K562 (cell line): ENCODE measurements around the gene FAHD2A. TPM values are rescaled to one million over a fixed set of nuclear protein-coding genes. Genes with fewer than 3 reads are reported as not detected.

Experiments
- ATAC-seq: fragments of 200-7000 bp; cut with Tn5 transposase; 3 replicates; pipeline ENCODE4 v1.9.1; 2020; ENCODE audit warnings: moderate library complexity
- Bru-seq: library from RNA; stranded (reverse); fragments of 400-500 nt; gene quantifications from one replicate; lab custom pipeline; 2021; lab: Mats Ljungman, UMichigan
- BruChase-seq, 2 experiments: library from RNA; stranded (reverse); fragments of 400-500 nt; gene quantifications; one replicate each; lab custom pipeline; 2021; lab: Mats Ljungman, UMichigan
- BruUV-seq: library from RNA; stranded (reverse); fragments of 400-500 nt; replicated peaks from 2 replicates; lab custom pipeline; 2021; lab: Mats Ljungman, UMichigan
- CTCF ChIA-PET: fragments of 300-600 bp; formaldehyde crosslinking; extraction: SDS; loops from one replicate; lab custom pipeline; 2021; ENCODE audit warnings: low intra/inter-chr PET ratio; lab: Yijun Ruan, JAX
- POLR2A ChIA-PET: fragments of 300-600, 350-650 bp; sonication (Branson Sonifier 250); formaldehyde crosslinking; extraction: SDS; loops from one replicate; lab custom pipeline; 2021; ENCODE audit warnings: antibody characterized with exemption, inconsistent platforms; lab: Yijun Ruan, JAX
- DNase-seq, 4 experiments: peaks; one replicate each; pipeline versions ENCODE4 v3.0.0 to v3.0.0-alpha.2; 2011 to 2018; ENCODE audit warnings: low spot score in 3 of 4, mixed read lengths in 3 of 4; ENCODE audit errors: extremely low read depth in 1 of 4
- FAIRE-seq: peaks from 2 replicates; lab custom pipeline; 2011; peaks lifted over from hg19 to GRCh38; lab: Jason Lieb, UNC
- H2AFZ ChIP-seq: 2 replicates; pipeline ENCODE4 v1.6.0; 2011; ENCODE audit warnings: low read depth, low read length, control low read depth, inconsistent platforms
- H3K27ac ChIP-seq: fragments of 200-600 bp; 3 replicates; pipeline ENCODE4 v1.8.0; 2011; ENCODE audit warnings: low read depth, mild to moderate bottlenecking, control low read depth, inconsistent platforms, low read length, moderate library complexity, mixed read lengths; ENCODE audit errors: extremely low read depth
- H3K27me3 ChIP-seq, 2 experiments: fragments of 300-600 bp in 1 of 2; 2 replicates in 1 of 2; 3 replicates in 1 of 2; pipeline versions ENCODE4 v1.6.0 to v1.8.0; 2011; ENCODE audit warnings: inconsistent platforms in 2 of 2, low read length in 2 of 2, mild to moderate bottlenecking in 1 of 2, mixed read lengths in 1 of 2, moderate library complexity in 1 of 2; ENCODE audit not compliant: control insufficient read depth in 2 of 2, insufficient read depth in 2 of 2
- H3K36me3 ChIP-seq: fragments of 300-600 bp; 3 replicates; pipeline ENCODE4 v1.8.0; 2011; ENCODE audit warnings: mild to moderate bottlenecking, low read length, inconsistent platforms; ENCODE audit not compliant: control insufficient read depth, insufficient read depth
- H3K4me1 ChIP-seq, 2 experiments: fragments of 200-600 bp in 1 of 2; replicated peaks in 1 of 2; 2 replicates in 1 of 2; 3 replicates in 1 of 2; pipeline versions ENCODE4 v1.5.1 to v1.8.0; 2011; ENCODE audit warnings: inconsistent platforms in 2 of 2, low read length in 2 of 2, mild to moderate bottlenecking in 1 of 2, mixed read lengths in 1 of 2, moderate library complexity in 1 of 2; ENCODE audit not compliant: control insufficient read depth in 2 of 2, insufficient read depth in 2 of 2
- H3K4me2 ChIP-seq: 2 replicates; pipeline ENCODE4 v1.6.1; 2011; ENCODE audit warnings: low read length, control low read depth, inconsistent platforms, mixed read lengths; ENCODE audit not compliant: insufficient read depth
- H3K4me3 ChIP-seq: fragments of 200-600 bp; sonication (generic), shearing (Covaris generic); 2 replicates; pipeline ENCODE4 v1.5.1; 2016; ENCODE audit warnings: control low read depth, inconsistent platforms
- H3K79me2 ChIP-seq: fragments of 200-600 bp; 3 replicates; pipeline ENCODE4 v1.8.0; 2011; ENCODE audit warnings: low read length, inconsistent platforms; ENCODE audit not compliant: control insufficient read depth, insufficient read depth
- H3K9ac ChIP-seq, 2 experiments: 2 replicates each; pipeline versions ENCODE4 v1.6.0 to v1.6.1; 2011; ENCODE audit warnings: low read depth in 2 of 2, low read length in 2 of 2, control low read depth in 1 of 2, inconsistent platforms in 1 of 2, mild to moderate bottlenecking in 1 of 2, mixed read lengths in 1 of 2; ENCODE audit not compliant: insufficient read depth in 1 of 2
- H3K9me1 ChIP-seq: one replicate; pipeline ENCODE4 v1.6.0; 2011; ENCODE audit warnings: inconsistent platforms, mild to moderate bottlenecking, low read length, moderate library complexity; ENCODE audit not compliant: control insufficient read depth, insufficient read depth
- H3K9me3 ChIP-seq: replicated peaks from 2 replicates; pipeline ENCODE4 v1.5.1; 2011; ENCODE audit warnings: low read depth, low read length, inconsistent platforms; ENCODE audit not compliant: control insufficient read depth, insufficient read depth
- H4K20me1 ChIP-seq: replicated peaks from 2 replicates; pipeline ENCODE4 v1.6.1; 2011; ENCODE audit warnings: low read length, inconsistent platforms, mixed read lengths; ENCODE audit not compliant: control insufficient read depth, insufficient read depth
- DIDO1 ChIP-seq: fragments of 450-650 bp; IDR thresholded peaks from 2 replicates; pipeline ENCODE4 v1.6.1; 2016; ENCODE audit warnings: low read depth, missing biosample characterization, missing genetic modification characterization
- FOXP1 ChIP-seq: sonication (generic); formaldehyde crosslinking; IDR thresholded peaks from 2 replicates; pipeline ENCODE4 v1.8.0; 2022; ENCODE audit warnings: mild to moderate bottlenecking, missing genetic modification reagents
- HNRNPUL1 ChIP-seq: fragments of 200-400 bp; formaldehyde crosslinking; IDR thresholded peaks from 2 replicates; pipeline ENCODE4 v1.6.1; 2017; ENCODE audit warnings: low read length
- MBD2 ChIP-seq: sonication (generic); IDR thresholded peaks from 2 replicates; pipeline ENCODE4 v1.6.1; 2016; ENCODE audit warnings: low read depth, borderline replicate concordance
- NRF1 ChIP-seq, 2 experiments: fragments of 450-650 bp; IDR thresholded peaks in 1 of 2; conservative IDR thresholded peaks in 1 of 2; 2 replicates each; pipeline ENCODE4 v1.6.1; 2014; ENCODE audit warnings: mild to moderate bottlenecking in 2 of 2
- SAFB ChIP-seq: fragments of 200-400 bp; formaldehyde crosslinking; IDR thresholded peaks from 2 replicates; pipeline ENCODE4 v1.6.1; 2017; ENCODE audit warnings: low read depth, low read length, borderline replicate concordance
- SAP30 ChIP-seq: fragments of 200-600 bp; sonication (generic); IDR thresholded peaks from 2 replicates; pipeline ENCODE4 v1.6.1; 2012; ENCODE audit warnings: borderline replicate concordance, low read depth, mild to moderate bottlenecking, moderate library complexity, low read length, control low read depth, inconsistent platforms; ENCODE audit not compliant: insufficient read depth, poor library complexity, severe bottlenecking
- STAG1 ChIP-seq: sonication (generic); formaldehyde crosslinking; IDR thresholded peaks from 2 replicates; pipeline ENCODE4 v1.5.0; 2020; ENCODE audit warnings: missing genetic modification reagents, borderline replicate concordance
- U2AF1 ChIP-seq: fragments of 200-400 bp; formaldehyde crosslinking; optimal IDR thresholded peaks from 2 replicates; pipeline ENCODE3; 2017; ENCODE audit warnings: mild to moderate bottlenecking, low read depth, low read length, moderate library complexity
- ZBTB5 ChIP-seq: fragments of 450-650 bp; IDR thresholded peaks from 2 replicates; pipeline ENCODE4 v1.6.1; 2017; ENCODE audit warnings: antibody characterized with exemption
- ZC3H11A ChIP-seq: IDR thresholded peaks from 2 replicates; pipeline ENCODE4 v1.6.1; 2012; ENCODE audit warnings: low read depth, low read length, improper control_type of control experiment
- ZNF76 ChIP-seq: fragments of 250-450 bp; sonication (Bioruptor Pico); IDR thresholded peaks from 2 replicates; pipeline ENCODE4 v1.4.0; 2020; ENCODE audit warnings: mild to moderate bottlenecking, moderate library complexity, borderline replicate concordance
- WGBS: fragments of 100-300 bp; shearing (Covaris generic); methylation state at CpG from one replicate; pipeline ENCODE4 v1.1.6; 2016; ENCODE audit warnings: low coverage, mixed read lengths; ENCODE audit not compliant: insufficient coverage; ENCODE audit errors: missing lambda C conversion rate; 5-methylcytosine and 5-hydroxymethylcytosine counted together
- in situ Hi-C: fragments of 300-500 bp; cut with MboI; formaldehyde crosslinking; loops from 4 replicates; pipeline ENCODE4 v1.15.0; 2018; ENCODE audit warnings: inconsistent platforms, mixed read lengths
- intact Hi-C: fragments of 100-400 bp; cut with micrococcal nuclease; formaldehyde crosslinking; loops from 2 replicates; pipeline ENCODE4 v1.14.2; 2022
- long read RNA-seq, 3 experiments: library from polyadenylated mRNA in 2 of 3; library from RNA in 1 of 3; unstranded in 2 of 3; stranded (forward) in 1 of 3; transcript quantifications; one replicate each; pipeline ENCODE4 v2.0.0, GENCODE V29; 2019 to 2022
- polyA minus RNA-seq, 3 experiments: library from RNA; depleted of rRNA, polyadenylated mRNA; stranded (reverse); fragments of >200 nt; gene quantifications; 2 replicates each; pipeline ENCODE4 v1.2.3, GENCODE V29; 2011
- polyA plus RNA-seq, 8 experiments: library from polyadenylated mRNA; depleted of rRNA in 4 of 8; stranded (reverse) in 5 of 8; unstranded in 3 of 8; fragments of >200 nt; fragmentation: Nextera tagmentation in 2 of 8; fragmentation: Illumina TruSeq in 1 of 8; extraction: Ambion mirVana in 2 of 8; extraction: Trizol in 1 of 8; gene quantifications; 2 replicates each; pipeline versions ENCODE4 v1.2.1 to v1.2.3, GENCODE V29; 2011 to 2014; ENCODE audit warnings: inconsistent platforms in 1 of 8, missing spikeins in 1 of 8
- total RNA-seq, 7 experiments: library from RNA; depleted of rRNA in 6 of 7; stranded (reverse); fragments of >200 nt in 6 of 7; fragmentation: Illumina TruSeq in 2 of 7; extraction: Trizol in 2 of 7; gene quantifications; 2 replicates each; pipeline versions ENCODE4 v1.2.1 to v1.2.3, GENCODE V29; 2011 to 2021; ENCODE audit warnings: low replicate concordance in 1 of 7

FAHD2A gene, protein sequence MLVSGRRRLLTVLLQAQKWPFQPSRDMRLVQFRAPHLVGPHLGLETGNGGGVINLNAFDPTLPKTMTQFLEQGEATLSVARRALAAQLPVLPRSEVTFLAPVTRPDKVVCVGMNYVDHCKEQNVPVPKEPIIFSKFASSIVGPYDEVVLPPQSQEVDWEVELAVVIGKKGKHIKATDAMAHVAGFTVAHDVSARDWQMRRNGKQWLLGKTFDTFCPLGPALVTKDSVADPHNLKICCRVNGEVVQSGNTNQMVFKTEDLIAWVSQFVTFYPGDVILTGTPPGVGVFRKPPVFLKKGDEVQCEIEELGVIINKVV
- total RNA-seq (2011; cell fraction: chromatin; rRNA removed; ENCODE audit: low replicate concordance), result 52.2 and 88.3 TPM in 2 replicates
- total RNA-seq (2011; cell fraction: nucleolus; rRNA removed), result 76.5 and 80.0 TPM in 2 replicates
- 71.1 and 87.4 TPM in 2 replicates for total RNA-seq (2011; cell fraction: nucleoplasm; rRNA removed)
- total RNA-seq (2014; rRNA removed), result 31.8 and 40.7 TPM in 2 replicates
- total RNA-seq (2014; rRNA removed; fragmentation: Illumina TruSeq; extraction: Trizol), result 22.4 and 30.3 TPM in 2 replicates
- 28.4 and 29.2 TPM in 2 replicates for total RNA-seq (2015; rRNA removed; fragmentation: Illumina TruSeq; extraction: Trizol)
- total RNA-seq (2021), result 36.6 and 37.5 TPM in 2 replicates
- 41.0 and 53.4 TPM in 2 replicates for polyA plus RNA-seq (2011; rRNA removed)
- 45.5 and 47.0 TPM in 2 replicates for polyA plus RNA-seq (2011; cell fraction: cytosol; rRNA removed)
- polyA plus RNA-seq (2011; cell fraction: nucleus; rRNA removed), result 139 and 155 TPM in 2 replicates
- 22.1 and 42.2 TPM in 2 replicates for polyA plus RNA-seq (2012)
- polyA plus RNA-seq (2014; fragmentation: Illumina TruSeq; extraction: Trizol), result 34.8 and 35.9 TPM in 2 replicates
- 10 to 100 TPM; 13.8 to 21.0 TPM for polyA plus RNA-seq (2014; fragmentation: Nextera tagmentation; extraction: Ambion mirVana)
- polyA plus RNA-seq (2014; rRNA removed), result 30.4 and 38.3 TPM in 2 replicates
- polyA minus RNA-seq (2011; rRNA and poly(A)+ RNA removed), result 33.9 and 36.1 TPM in 2 replicates
- polyA minus RNA-seq (2011; cell fraction: cytosol; rRNA and poly(A)+ RNA removed), result 25.0 and 26.4 TPM in 2 replicates
- polyA minus RNA-seq (2011; cell fraction: nucleus; rRNA and poly(A)+ RNA removed), result 39.6 and 44.7 TPM in 2 replicates
- Bru-seq, nascent RNA, result percentile 91 among the genes with signal in this experiment
- BruChase-seq, experiment 1, labeled RNA remaining after a 2-hour chase, result percentile 76 among the genes with signal in this experiment
- percentile 67 among the genes with signal in this experiment for BruChase-seq, experiment 2, labeled RNA remaining after a 6-hour chase
- long read RNA-seq, experiment 1, full-length matches to known transcripts, result 39 of 92 reads
- long read RNA-seq, experiment 1, partial matches to known transcripts, result 16 of 92 reads
- long read RNA-seq, experiment 1, other reads (novel, unspliced or antisense), result 37 of 92 reads
- long read RNA-seq, experiment 2, full-length matches to known transcripts, result 13 of 33 reads
- long read RNA-seq, experiment 2, partial matches to known transcripts, result 5 of 33 reads
- long read RNA-seq, experiment 2, other reads (novel, unspliced or antisense), result 15 of 33 reads
- long read RNA-seq, experiment 3, full-length matches to known transcripts, result 25 of 46 reads
- long read RNA-seq, experiment 3, partial matches to known transcripts, result 4 of 46 reads
- long read RNA-seq, experiment 3, other reads (novel, unspliced or antisense), result 17 of 46 reads

DNA sequence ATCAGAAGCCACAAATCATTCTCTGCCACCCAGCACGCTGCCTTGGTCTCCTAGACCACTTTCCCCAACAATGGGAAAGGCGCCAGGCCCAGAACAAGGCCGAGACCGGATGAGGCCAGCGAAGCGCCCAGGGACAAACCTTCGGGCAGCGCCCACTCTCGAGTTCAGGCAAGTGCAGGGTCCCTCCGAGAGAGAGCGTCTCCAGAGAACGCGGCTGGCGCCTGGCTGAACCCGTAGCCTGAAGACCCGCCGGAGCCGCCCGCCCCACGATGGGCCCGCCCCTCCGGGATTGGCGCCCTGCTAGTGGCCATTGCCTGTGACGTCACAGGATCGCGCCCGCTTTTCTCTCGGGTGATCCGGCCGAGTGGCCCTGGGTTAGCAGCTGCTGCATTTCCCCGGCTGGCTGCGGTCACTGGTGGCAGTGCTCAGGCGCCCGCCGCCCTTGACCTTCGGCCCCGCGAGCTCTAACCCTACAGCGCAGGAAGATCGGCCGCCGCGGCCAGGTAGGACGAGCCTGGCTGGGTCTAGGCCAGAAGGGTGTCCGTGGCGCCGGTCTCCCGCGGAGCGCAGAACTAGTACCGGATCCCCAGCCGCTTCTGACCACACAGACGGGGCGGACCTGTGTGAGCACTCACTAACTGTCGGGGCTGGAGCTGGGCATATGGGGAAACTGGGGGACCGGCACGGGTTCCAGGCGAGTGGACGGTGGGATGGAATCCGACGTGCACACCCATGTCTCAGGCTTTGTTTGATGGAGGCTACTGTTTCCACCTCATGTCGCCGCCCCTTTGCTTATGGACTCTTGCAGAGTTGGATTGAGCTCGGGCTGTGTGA, at the start of gene FAHD2A:
Gene FAHD2A (plus strand): TSS at position 339 of the 834 bp plus-strand sequence. CDS start 2,851 bp downstream, outside the sequence.
- BruUV-seq, result no TSS peak
- WGBS, result 1% methylated on average over 45 of the region's 64 CpGs
- ATAC-seq (peak; percentile 95), DNase-seq (peak; percentile 96 to 99 (median 98)), FAIRE-seq (peak; percentile 87)
- Histone ChIP-seq H3K36me3 (peaks cover 10% of the 10 kb centered on the region; the same call in 1 of the 3 replicates), H3K4me1 (peaks cover 10 to 12% of the 10 kb centered on the region in 2 experiments; a peak in 4 of 5 replicates), H3K4me3 (peak within 1 kb of the TSS; percentile 94), H3K4me2 (peak within 1 kb of the TSS; percentile 93), H3K9ac (peak within 1 kb of the TSS; percentile 89 to 97), H3K27me3 (no peaks in the 10 kb centered on the region), H2AFZ (peak within 1 kb of the TSS; percentile 98), H3K9me3 (no peaks in the 10 kb centered on the region), H3K79me2 (peaks cover 29% of the 10 kb centered on the region), H3K9me1 (no peaks in the 10 kb centered on the region), H4K20me1 (0 out of 2 replicates have a peak, but pooled peaks cover 4% of the 10 kb centered on the region), H3K27ac (peak within 1 kb of the TSS; percentile 80)
- intact Hi-C loops, result no loop called here
- ChIA-PET CTCF (interaction anchor here (1.1 to 1.4 kb wide), 2 partner anchors 12 to 14 kb away, joined by 3 read pairs; no protein-coding TSS in a partner anchor), POLR2A (interaction anchor here (0.7 to 1.5 kb wide), 4 partner anchors 13 to 321 kb away, joined by 3 to 4 read pairs (median 4); no protein-coding TSS in a partner anchor)
- in situ Hi-C loops, result loop anchor here (10.0 kb wide), 1 partner anchor 1692 kb away; the partner anchor contains the start of gene FAHD2B
- TF ChIP-seq FOXP1 (CRISPR knock-in tag), result no peak
- TF ChIP-seq MBD2, result peak; percentile 72; the same call in 1 of the 2 replicates
- TF ChIP-seq ZNF76 (CRISPR knock-in tag), result no peak
- peak; percentile 98 for TF ChIP-seq SAFB
- no peak for TF ChIP-seq STAG1 (CRISPR knock-in tag)
- TF ChIP-seq SAP30, result peak; percentile 60
- peak; percentile 50; the same call in 1 of the 2 replicates for TF ChIP-seq DIDO1 (tag)
- peak in 1 of 2 experiments; percentile 15; a peak in 1 of 4 replicates for TF ChIP-seq NRF1 (conservative IDR thresholded peaks at IDR 0.05 in 1 of 2, IDR thresholded peaks at IDR 0.05 in 1 of 2)
- no peak for TF ChIP-seq ZC3H11A
- TF ChIP-seq U2AF1, result peak; percentile 17
- peak; percentile 70 for TF ChIP-seq ZBTB5
- no peak for TF ChIP-seq HNRNPUL1
